A549 (cell line): ENCODE data around the gene STRN.

Experiments used
- ATOH8 ChIP-seq: fragments of 250-450 bp; sonication (Bioruptor Pico); IDR thresholded peaks from 2 replicates; pipeline ENCODE4 v1.5.0; 2020; ENCODE audit warnings: low read depth, mild to moderate bottlenecking, moderate library complexity
- BHLHE40 ChIP-seq: IDR thresholded peaks from 2 replicates; pipeline ENCODE4 v1.6.1; 2012; ENCODE audit warnings: low read depth, low read length, inconsistent platforms
- EP300 ChIP-seq, 2 experiments: fragments of >200 bp; sonication (Bioruptor Twin); formaldehyde crosslinking; IDR thresholded peaks; 2 replicates in 1 of 2; 3 replicates in 1 of 2; pipeline ENCODE4 v1.6.1; 2016 to 2017
- HDAC2 ChIP-seq: fragments of 200-600 bp; sonication (generic); IDR thresholded peaks from 2 replicates; pipeline ENCODE4 v1.6.1; 2016
- JUN ChIP-seq, 2 experiments: fragments of >200 bp; sonication (Bioruptor Twin); formaldehyde crosslinking; IDR thresholded peaks; 2 replicates in 1 of 2; 3 replicates in 1 of 2; pipeline ENCODE4 v1.6.1; 2016 to 2017
- MYC ChIP-seq: IDR thresholded peaks from 2 replicates; pipeline ENCODE4 v1.6.1; 2012; ENCODE audit warnings: mild to moderate bottlenecking, inconsistent platforms, low read length, improper control_type of control experiment, borderline replicate concordance
- POLR2A ChIP-seq: IDR thresholded peaks from 2 replicates; pipeline ENCODE4 v1.6.1; 2012; ENCODE audit warnings: mild to moderate bottlenecking, low read length
- SMC3 ChIP-seq: fragments of >200 bp; sonication (Bioruptor Twin); formaldehyde crosslinking; IDR thresholded peaks from 3 replicates; pipeline ENCODE4 v1.6.1; 2018; ENCODE audit warnings: inconsistent platforms
- TF ChIP-seq, protein P1 (sequence below): fragments of >200 bp; sonication (Bioruptor Twin); formaldehyde crosslinking; IDR thresholded peaks from 3 replicates; pipeline ENCODE4 v1.5.1; 2016
- TF ChIP-seq, protein P2 (sequence below): IDR thresholded peaks from 2 replicates; pipeline ENCODE4 v1.6.1; 2012
- TF ChIP-seq, protein P3 (sequence below): fragments of >200 bp; sonication (Bioruptor Twin); formaldehyde crosslinking; IDR thresholded peaks from 2 replicates; pipeline ENCODE4 v1.6.1; 2016

GRCh38 chr2:36952748-36953197, 13.6 kb downstream of the STRN start:
- TF ChIP-seq, protein P1, sequence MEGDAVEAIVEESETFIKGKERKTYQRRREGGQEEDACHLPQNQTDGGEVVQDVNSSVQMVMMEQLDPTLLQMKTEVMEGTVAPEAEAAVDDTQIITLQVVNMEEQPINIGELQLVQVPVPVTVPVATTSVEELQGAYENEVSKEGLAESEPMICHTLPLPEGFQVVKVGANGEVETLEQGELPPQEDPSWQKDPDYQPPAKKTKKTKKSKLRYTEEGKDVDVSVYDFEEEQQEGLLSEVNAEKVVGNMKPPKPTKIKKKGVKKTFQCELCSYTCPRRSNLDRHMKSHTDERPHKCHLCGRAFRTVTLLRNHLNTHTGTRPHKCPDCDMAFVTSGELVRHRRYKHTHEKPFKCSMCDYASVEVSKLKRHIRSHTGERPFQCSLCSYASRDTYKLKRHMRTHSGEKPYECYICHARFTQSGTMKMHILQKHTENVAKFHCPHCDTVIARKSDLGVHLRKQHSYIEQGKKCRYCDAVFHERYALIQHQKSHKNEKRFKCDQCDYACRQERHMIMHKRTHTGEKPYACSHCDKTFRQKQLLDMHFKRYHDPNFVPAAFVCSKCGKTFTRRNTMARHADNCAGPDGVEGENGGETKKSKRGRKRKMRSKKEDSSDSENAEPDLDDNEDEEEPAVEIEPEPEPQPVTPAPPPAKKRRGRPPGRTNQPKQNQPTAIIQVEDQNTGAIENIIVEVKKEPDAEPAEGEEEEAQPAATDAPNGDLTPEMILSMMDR: no peak
- no peak for TF ChIP-seq BHLHE40
- TF ChIP-seq, protein P2, sequence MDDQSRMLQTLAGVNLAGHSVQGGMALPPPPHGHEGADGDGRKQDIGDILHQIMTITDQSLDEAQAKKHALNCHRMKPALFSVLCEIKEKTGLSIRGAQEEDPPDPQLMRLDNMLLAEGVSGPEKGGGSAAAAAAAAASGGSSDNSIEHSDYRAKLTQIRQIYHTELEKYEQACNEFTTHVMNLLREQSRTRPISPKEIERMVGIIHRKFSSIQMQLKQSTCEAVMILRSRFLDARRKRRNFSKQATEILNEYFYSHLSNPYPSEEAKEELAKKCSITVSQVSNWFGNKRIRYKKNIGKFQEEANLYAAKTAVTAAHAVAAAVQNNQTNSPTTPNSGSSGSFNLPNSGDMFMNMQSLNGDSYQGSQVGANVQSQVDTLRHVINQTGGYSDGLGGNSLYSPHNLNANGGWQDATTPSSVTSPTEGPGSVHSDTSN: no peak
- no peak for TF ChIP-seq POLR2A
- TF ChIP-seq, protein P3, sequence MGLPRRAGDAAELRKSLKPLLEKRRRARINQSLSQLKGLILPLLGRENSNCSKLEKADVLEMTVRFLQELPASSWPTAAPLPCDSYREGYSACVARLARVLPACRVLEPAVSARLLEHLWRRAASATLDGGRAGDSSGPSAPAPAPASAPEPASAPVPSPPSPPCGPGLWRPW: no peak
- TF ChIP-seq SMC3: no peak
- no peak for TF ChIP-seq EP300 (IDR thresholded peaks at IDR 0.05)
- TF ChIP-seq MYC: no peak
- TF ChIP-seq HDAC2: no peak
- TF ChIP-seq JUN (IDR thresholded peaks at IDR 0.05): no peak
- no peak for TF ChIP-seq ATOH8 (CRISPR knock-in tag)
